ACC112 (cell line): ENCODE measurements around the gene TBC1D14.

Experiments used
- H2AFZ ChIP-seq: fragments of 200-600 bp; sonication (generic); one replicate; pipeline ENCODE4 v1.6.0; 2017; ENCODE audit warnings: antibody characterized with exemption, low read length; ENCODE audit not compliant: unreplicated experiment
- H3K27ac ChIP-seq: fragments of 200-600 bp; sonication (generic); 2 replicates; pipeline ENCODE4 v1.5.1; 2014; ENCODE audit warnings: low read depth, mild to moderate bottlenecking, antibody characterized with exemption, low read length, moderate library complexity
- H3K27me3 ChIP-seq: fragments of 200-600 bp; sonication (generic); 2 replicates; pipeline ENCODE4 v1.6.1; 2014; ENCODE audit warnings: mild to moderate bottlenecking, antibody characterized with exemption, low read length, moderate library complexity, mixed read lengths; ENCODE audit not compliant: insufficient read depth
- H3K36me3 ChIP-seq: fragments of 200-600 bp; sonication (generic); 2 replicates; pipeline ENCODE4 v1.6.1; 2016; ENCODE audit warnings: mild to moderate bottlenecking, antibody characterized with exemption, low read length, moderate library complexity, mixed read lengths; ENCODE audit not compliant: insufficient read depth
- H3K4me1 ChIP-seq: fragments of 200-600 bp; sonication (generic); one replicate; pipeline ENCODE4 v1.6.1; 2016; ENCODE audit warnings: low read length, mixed read lengths; ENCODE audit not compliant: insufficient read depth, unreplicated experiment, control insufficient read depth
- H3K4me3 ChIP-seq: fragments of 200-600 bp; sonication (generic); 2 replicates; pipeline ENCODE4 v1.5.1; 2014; ENCODE audit warnings: mild to moderate bottlenecking, low read depth, low read length
- H3K79me2 ChIP-seq: fragments of 200-600 bp; sonication (generic); one replicate; pipeline ENCODE4 v1.6.0; 2016; ENCODE audit warnings: low read length; ENCODE audit not compliant: control insufficient read depth, unreplicated experiment, insufficient read depth

The TBC1D14 gene

GRCh38 chr4:7003879-7004240 lies 94.2 kb downstream of the TBC1D14 start:
- Histone ChIP-seq H3K4me1 (peaks cover 6% of the 10 kb centered on the region), H3K27me3 (no peaks in the 10 kb centered on the region), H3K4me3 (no peak overlapping the region)

GRCh38 chr4:7004331-7004730 lies 94.7 kb downstream of the TBC1D14 start:
- peaks cover 4% of the 10 kb centered on the region for H3K4me1 ChIP-seq
- H3K27me3 ChIP-seq = no peaks in the 10 kb centered on the region
- no peak overlapping the region for H3K27ac ChIP-seq
- no peak overlapping the region for H3K4me3 ChIP-seq
- H2AFZ ChIP-seq = no peak overlapping the region
- H3K79me2 ChIP-seq = no peaks in the 10 kb centered on the region
- peaks cover 4% of the 10 kb centered on the region; the same call in 1 of the 2 replicates for H3K36me3 ChIP-seq

More at GRCh38 chr4:7003879-7004240, 94.2 kb downstream of the TBC1D14 start:
- H3K79me2 ChIP-seq = no peaks in the 10 kb centered on the region
- H3K27ac ChIP-seq = no peak overlapping the region
- H3K36me3 ChIP-seq = peaks cover 6% of the 10 kb centered on the region; the same call in 1 of the 2 replicates
- no peak overlapping the region for H2AFZ ChIP-seq

GRCh38 chr4:7005571-7005970 lies 95.9 kb downstream of the TBC1D14 start:
- Histone ChIP-seq H3K4me1 (peaks cover 4% of the 10 kb centered on the region), H3K79me2 (no peaks in the 10 kb centered on the region), H2AFZ (no peak overlapping the region), H3K27me3 (no peaks in the 10 kb centered on the region), H3K27ac (no peak overlapping the region), H3K4me3 (no peak overlapping the region), H3K36me3 (peaks cover 9% of the 10 kb centered on the region; the same call in 1 of the 2 replicates)

GRCh38 chr4:7006411-7006810 lies 96.8 kb downstream of the TBC1D14 start:
- Histone ChIP-seq H3K4me1 (peaks cover 4% of the 10 kb centered on the region), H3K27ac (no peak overlapping the region), H3K4me3 (no peak overlapping the region), H2AFZ (no peak overlapping the region), H3K79me2 (no peaks in the 10 kb centered on the region), H3K27me3 (no peaks in the 10 kb centered on the region), H3K36me3 (peaks cover 9% of the 10 kb centered on the region; the same call in 1 of the 2 replicates)

- peaks cover 9% of the 10 kb centered on the region; the same call in 1 of the 2 replicates for H3K36me3 ChIP-seq
- no peak overlapping the region for H3K27ac ChIP-seq
- H3K79me2 ChIP-seq = no peaks in the 10 kb centered on the region
- no peaks in the 10 kb centered on the region for H3K27me3 ChIP-seq
- H3K4me1 ChIP-seq = peaks cover 4% of the 10 kb centered on the region
- no peak overlapping the region for H2AFZ ChIP-seq
- H3K4me3 ChIP-seq = no peak overlapping the region
Measured at GRCh38 chr4:7007142-7007907, 97.7 kb downstream of the TBC1D14 start.

- H3K4me3 ChIP-seq = no peak overlapping the region
- no peaks in the 10 kb centered on the region for H3K27me3 ChIP-seq
- peaks cover 9% of the 10 kb centered on the region; the same call in 1 of the 2 replicates for H3K36me3 ChIP-seq
- H2AFZ ChIP-seq = no peak overlapping the region
- no peaks in the 10 kb centered on the region for H3K79me2 ChIP-seq
- H3K27ac ChIP-seq = no peak overlapping the region
- peaks cover 4% of the 10 kb centered on the region for H3K4me1 ChIP-seq
Measured at GRCh38 chr4:7007944-7008343, 98.3 kb downstream of the TBC1D14 start.

- no peak overlapping the region for H3K27ac ChIP-seq
- H3K79me2 ChIP-seq = no peaks in the 10 kb centered on the region
- H2AFZ ChIP-seq = no peak overlapping the region
- H3K27me3 ChIP-seq = no peaks in the 10 kb centered on the region
- H3K4me1 ChIP-seq = peaks cover 4% of the 10 kb centered on the region
- H3K36me3 ChIP-seq = peaks cover 17% of the 10 kb centered on the region
- no peak overlapping the region for H3K4me3 ChIP-seq
Measured at GRCh38 chr4:7009564-7009963, 99.9 kb downstream of the TBC1D14 start.

GRCh38 chr4:7013175-7013574 lies 103.5 kb downstream of the TBC1D14 start:
- no peak overlapping the region for H2AFZ ChIP-seq
- no peak overlapping the region for H3K27ac ChIP-seq
- no peaks in the 10 kb centered on the region for H3K79me2 ChIP-seq
- H3K36me3 ChIP-seq = peaks cover 20% of the 10 kb centered on the region
- H3K4me3 ChIP-seq = no peak overlapping the region
- H3K27me3 ChIP-seq = no peaks in the 10 kb centered on the region
- peaks cover 6% of the 10 kb centered on the region for H3K4me1 ChIP-seq

GRCh38 chr4:7014815-7015214 lies 105.2 kb downstream of the TBC1D14 start:
- Histone ChIP-seq H3K4me3 (no peak overlapping the region), H3K36me3 (peaks cover 18% of the 10 kb centered on the region), H3K27me3 (no peaks in the 10 kb centered on the region), H3K27ac (no peak overlapping the region), H3K4me1 (peaks cover 6% of the 10 kb centered on the region), H3K79me2 (no peaks in the 10 kb centered on the region), H2AFZ (no peak overlapping the region)

DNA sequence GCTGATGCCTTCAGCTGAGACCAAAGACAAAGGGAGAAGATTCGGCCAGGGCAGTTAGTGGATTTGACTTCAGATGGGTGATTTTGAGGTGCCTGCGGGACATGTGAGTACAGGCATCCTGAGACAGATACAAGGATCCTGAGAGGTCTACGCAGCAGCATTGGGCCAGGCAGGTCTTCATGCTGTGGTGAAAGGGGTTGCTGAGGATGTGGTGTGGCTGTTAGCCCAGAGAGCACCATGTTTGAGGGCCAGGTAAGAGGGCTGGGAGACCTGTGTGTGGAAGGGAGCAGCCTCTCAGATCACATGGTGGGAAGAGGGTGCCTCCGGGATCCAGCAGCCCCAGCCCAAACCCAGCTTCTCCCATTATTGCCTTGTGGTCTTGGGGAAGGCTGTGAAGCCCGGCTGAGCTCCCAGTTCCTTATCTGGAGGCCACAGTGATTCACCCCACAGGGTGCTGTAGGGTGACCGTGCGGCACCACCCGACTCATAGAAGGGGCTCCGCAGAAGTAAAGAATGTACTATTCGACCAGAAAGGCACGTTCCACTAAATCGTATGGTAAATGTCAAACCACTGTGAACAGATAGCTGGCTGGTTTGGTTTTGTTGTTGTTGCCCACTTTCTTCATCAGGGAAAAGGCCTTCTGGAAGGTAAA lies 105.9 kb downstream of the TBC1D14 start:
- H2AFZ ChIP-seq = no peak overlapping the region
- H3K4me1 ChIP-seq = peaks cover 6% of the 10 kb centered on the region
- no peaks in the 10 kb centered on the region for H3K27me3 ChIP-seq
- no peaks in the 10 kb centered on the region for H3K79me2 ChIP-seq
- H3K36me3 ChIP-seq = peaks cover 15% of the 10 kb centered on the region; the same call in 1 of the 2 replicates
- no peak overlapping the region for H3K4me3 ChIP-seq
- peak overlapping the region; percentile 9; the same call in 1 of the 2 replicates for H3K27ac ChIP-seq

- H3K36me3 ChIP-seq = peaks cover 15% of the 10 kb centered on the region; the same call in 1 of the 2 replicates
- H2AFZ ChIP-seq = no peak overlapping the region
- H3K27ac ChIP-seq = peak overlapping the region; percentile 9; the same call in 1 of the 2 replicates
- H3K4me1 ChIP-seq = peaks cover 6% of the 10 kb centered on the region
- no peak overlapping the region for H3K4me3 ChIP-seq
- H3K27me3 ChIP-seq = no peaks in the 10 kb centered on the region
- H3K79me2 ChIP-seq = no peaks in the 10 kb centered on the region
Measured at GRCh38 chr4:7016086-7016485, 106.5 kb downstream of the TBC1D14 start.
